H9 (cell line): ENCODE results near the gene CD79B. TPM values are rescaled to one million over a fixed set of nuclear protein-coding genes. Genes with fewer than 3 reads are reported as not detected.
"Not testable (repeated sequence)": the region's sequence is repeated elsewhere in the genome, so short reads cannot be mapped to it uniquely, and the experiment has no call there.

Experiments used
- DNase-seq: peaks from one replicate; pipeline ENCODE4 v3.0.0-alpha.2; 2017
- H2AFZ ChIP-seq: one replicate; pipeline ENCODE4 v1.6.1; 2013; ENCODE audit warnings: mild to moderate bottlenecking, low read length, control low read depth, moderate library complexity
- H2AK5ac ChIP-seq: 2 replicates; pipeline ENCODE4 v1.6.1; 2013; ENCODE audit warnings: low read length, control low read depth, mixed read lengths; ENCODE audit not compliant: insufficient read length
- H2BK120ac ChIP-seq: one replicate; pipeline ENCODE4 v1.6.1; 2013; ENCODE audit warnings: low read depth, mild to moderate bottlenecking, low read length, control low read depth, inconsistent platforms; ENCODE audit not compliant: poor library complexity, severe bottlenecking
- H2BK12ac ChIP-seq: 2 replicates; pipeline ENCODE4 v1.6.1; 2013; ENCODE audit warnings: low read length, control low read depth, mixed read lengths, low read depth; ENCODE audit not compliant: insufficient read length
- H2BK15ac ChIP-seq: 2 replicates; pipeline ENCODE4 v1.6.1; 2013; ENCODE audit warnings: low read depth, low read length, control low read depth
- H2BK20ac ChIP-seq: one replicate; pipeline ENCODE4 v1.6.1; 2013; ENCODE audit warnings: low read depth, mild to moderate bottlenecking, low read length, control low read depth, inconsistent platforms; ENCODE audit not compliant: poor library complexity, severe bottlenecking
- H2BK5ac ChIP-seq: 2 replicates; pipeline ENCODE4 v1.6.1; 2013; ENCODE audit warnings: low read length, control low read depth, mixed read lengths; ENCODE audit not compliant: insufficient read length
- H3K14ac ChIP-seq: 2 replicates; pipeline ENCODE4 v1.6.1; 2013; ENCODE audit warnings: low read length, control low read depth; ENCODE audit not compliant: insufficient read depth
- H3K18ac ChIP-seq: 2 replicates; pipeline ENCODE4 v1.6.1; 2013; ENCODE audit warnings: low read depth, mild to moderate bottlenecking, mixed read lengths, low read length, control low read depth; ENCODE audit not compliant: insufficient read length
- H3K23ac ChIP-seq: 2 replicates; pipeline ENCODE4 v1.6.1; 2013; ENCODE audit warnings: low read length, control low read depth, mixed read lengths, low read depth; ENCODE audit not compliant: insufficient read length
- H3K23me2 ChIP-seq: 2 replicates; pipeline ENCODE4 v1.6.1; 2013; ENCODE audit warnings: low read depth, mild to moderate bottlenecking, mixed read lengths, low read length, control low read depth; ENCODE audit not compliant: insufficient read length, poor library complexity, severe bottlenecking
- H3K27ac ChIP-seq: 2 replicates; pipeline ENCODE4 v1.5.1; 2013; ENCODE audit warnings: low read length, control low read depth, mixed read lengths, low read depth; ENCODE audit not compliant: insufficient read length
- H3K27me3 ChIP-seq: 2 replicates; pipeline ENCODE4 v1.6.1; 2013; ENCODE audit warnings: low read length, control low read depth, inconsistent platforms; ENCODE audit not compliant: insufficient read depth
- H3K4ac ChIP-seq: 2 replicates; pipeline ENCODE4 v1.6.1; 2013; ENCODE audit warnings: low read depth, mild to moderate bottlenecking, control low read depth, inconsistent platforms, low read length, moderate library complexity
- H3K4me1 ChIP-seq: 2 replicates; pipeline ENCODE4 v1.6.1; 2013; ENCODE audit warnings: low read length, control low read depth, inconsistent platforms; ENCODE audit not compliant: insufficient read depth
- H3K4me2 ChIP-seq: 2 replicates; pipeline ENCODE4 v1.6.1; 2013; ENCODE audit warnings: low read length, control low read depth, mixed read lengths; ENCODE audit not compliant: insufficient read length, insufficient read depth
- H3K56ac ChIP-seq: 2 replicates; pipeline ENCODE4 v1.6.1; 2013; ENCODE audit warnings: low read depth, mild to moderate bottlenecking, mixed read lengths, low read length, control low read depth; ENCODE audit not compliant: insufficient read length
- H3K79me1 ChIP-seq: 2 replicates; pipeline ENCODE4 v1.6.1; 2013; ENCODE audit warnings: low read depth, mild to moderate bottlenecking, moderate library complexity, low read length, control low read depth, inconsistent platforms; ENCODE audit not compliant: insufficient read depth, poor library complexity, severe bottlenecking
- H3K79me2 ChIP-seq: 2 replicates; pipeline ENCODE4 v1.6.1; 2013; ENCODE audit warnings: low read length, control low read depth, inconsistent platforms; ENCODE audit not compliant: insufficient read depth
- H3K9ac ChIP-seq: 2 replicates; pipeline ENCODE4 v1.6.1; 2013; ENCODE audit warnings: low read length, control low read depth, mixed read lengths; ENCODE audit not compliant: insufficient read length; ENCODE audit errors: extremely low read depth
- H3K9me3 ChIP-seq: one replicate; pipeline ENCODE4 v1.6.1; 2013; ENCODE audit warnings: low read depth, low read length, inconsistent platforms; ENCODE audit not compliant: control insufficient read depth
- H3T11ph ChIP-seq: one replicate; pipeline ENCODE4 v1.6.1; 2013; ENCODE audit warnings: mild to moderate bottlenecking, low read length, control low read depth, inconsistent platforms
- H4K20me1 ChIP-seq: one replicate; pipeline ENCODE4 v1.6.1; 2013; ENCODE audit not compliant: control insufficient read depth, insufficient read length, insufficient read depth
- H4K5ac ChIP-seq: 2 replicates; pipeline ENCODE4 v1.6.1; 2013; ENCODE audit warnings: low read depth, mild to moderate bottlenecking, mixed read lengths, low read length, control low read depth; ENCODE audit not compliant: insufficient read length
- H4K8ac ChIP-seq: replicated peaks from 2 replicates; pipeline ENCODE4 v1.6.1; 2013; ENCODE audit warnings: low read length, control low read depth, mixed read lengths, low read depth; ENCODE audit not compliant: insufficient read length
- H4K91ac ChIP-seq: 2 replicates; pipeline ENCODE4 v1.6.1; 2013; ENCODE audit warnings: low read depth, mild to moderate bottlenecking, moderate library complexity, mixed read lengths, low read length, control low read depth; ENCODE audit not compliant: insufficient read length
- H3K27ac Mint-ChIP-seq, 3 experiments: 2 replicates in 2 of 3; 3 replicates in 1 of 3; pipeline ENCODE4 v1.8.0; 2020 to 2021; ENCODE audit warnings: mixed read lengths in 3 of 3, mild to moderate bottlenecking in 1 of 3, moderate library complexity in 1 of 3
- H3K27me3 Mint-ChIP-seq: 2 replicates; pipeline ENCODE4 v1.8.0; 2021; ENCODE audit warnings: low read depth, mild to moderate bottlenecking, moderate library complexity, mixed read lengths
- H3K36me3 Mint-ChIP-seq, 3 experiments: 2 replicates in 2 of 3; 3 replicates in 1 of 3; pipeline ENCODE4 v1.8.0; 2020 to 2021; ENCODE audit warnings: low read depth in 3 of 3, mixed read lengths in 3 of 3; ENCODE audit not compliant: insufficient read depth in 1 of 3
- H3K4me1 Mint-ChIP-seq, 2 experiments: 2 replicates each; pipeline ENCODE4 v1.8.0; 2020; ENCODE audit warnings: mixed read lengths in 2 of 2
- H3K4me3 Mint-ChIP-seq, 2 experiments: 2 replicates in 1 of 2; 3 replicates in 1 of 2; pipeline ENCODE4 v1.8.0; 2020 to 2021; ENCODE audit warnings: mild to moderate bottlenecking in 2 of 2, mixed read lengths in 2 of 2, moderate library complexity in 1 of 2
- H3K9me3 Mint-ChIP-seq, 2 experiments: 2 replicates in 1 of 2; 3 replicates in 1 of 2; pipeline ENCODE4 v1.8.0; 2020; ENCODE audit warnings: mild to moderate bottlenecking in 2 of 2, mixed read lengths in 2 of 2, moderate library complexity in 1 of 2
- WGBS: extraction: QIAGEN DNeasy Blood & Tissue Kit; methylation state at CpG from one replicate; pipeline ENCODE4 v1.1.7; 2013; ENCODE audit warnings: missing lambda C conversion rate, low lambda C conversion rate, mixed read lengths; ENCODE audit not compliant: insufficient read length; ENCODE audit errors: extremely low coverage; 5-methylcytosine and 5-hydroxymethylcytosine counted together
- total RNA-seq: library from RNA; stranded (reverse); gene quantifications from 2 replicates; pipeline ENCODE4 v1.2.1, GENCODE V29; 2021
- TF ChIP-seq, protein P1 (sequence below): fragments of 200-600 bp; sonication (generic); conservative IDR thresholded peaks from 3 replicates; pipeline ENCODE4 v1.8.0; 2021; ENCODE audit warnings: antibody characterized with exemption, mild to moderate bottlenecking

CD79B gene
- total RNA-seq, 1 experiment from 2014 or later = 0.96 TPM

GRCh38 chr17:63903787-63904201 is 28.3 kb downstream of the CD79B start:
- H3K27me3 ChIP-seq, H2BK15ac ChIP-seq, H3K23ac ChIP-seq, H4K20me1 ChIP-seq, H3K27ac Mint-ChIP-seq, H3K4me1 Mint-ChIP-seq, H4K8ac ChIP-seq, H3K9ac ChIP-seq, H2AFZ ChIP-seq, H4K91ac ChIP-seq, H3K4me3 Mint-ChIP-seq, H3K9me3 ChIP-seq, H3K18ac ChIP-seq, DNase-seq, H2AK5ac ChIP-seq, H3K9me3 Mint-ChIP-seq, H2BK20ac ChIP-seq, H3K14ac ChIP-seq, H3K4me1 ChIP-seq, H2BK5ac ChIP-seq, H3K27ac ChIP-seq, H3K56ac ChIP-seq, H3K4ac ChIP-seq, H3K4me2 ChIP-seq, H3K36me3 Mint-ChIP-seq, H4K5ac ChIP-seq, H2BK120ac ChIP-seq, H2BK12ac ChIP-seq, H3K79me2 ChIP-seq, H3K79me1 ChIP-seq, H3K23me2 ChIP-seq, H3T11ph ChIP-seq: not testable (repeated sequence)
- TF ChIP-seq, protein P1, sequence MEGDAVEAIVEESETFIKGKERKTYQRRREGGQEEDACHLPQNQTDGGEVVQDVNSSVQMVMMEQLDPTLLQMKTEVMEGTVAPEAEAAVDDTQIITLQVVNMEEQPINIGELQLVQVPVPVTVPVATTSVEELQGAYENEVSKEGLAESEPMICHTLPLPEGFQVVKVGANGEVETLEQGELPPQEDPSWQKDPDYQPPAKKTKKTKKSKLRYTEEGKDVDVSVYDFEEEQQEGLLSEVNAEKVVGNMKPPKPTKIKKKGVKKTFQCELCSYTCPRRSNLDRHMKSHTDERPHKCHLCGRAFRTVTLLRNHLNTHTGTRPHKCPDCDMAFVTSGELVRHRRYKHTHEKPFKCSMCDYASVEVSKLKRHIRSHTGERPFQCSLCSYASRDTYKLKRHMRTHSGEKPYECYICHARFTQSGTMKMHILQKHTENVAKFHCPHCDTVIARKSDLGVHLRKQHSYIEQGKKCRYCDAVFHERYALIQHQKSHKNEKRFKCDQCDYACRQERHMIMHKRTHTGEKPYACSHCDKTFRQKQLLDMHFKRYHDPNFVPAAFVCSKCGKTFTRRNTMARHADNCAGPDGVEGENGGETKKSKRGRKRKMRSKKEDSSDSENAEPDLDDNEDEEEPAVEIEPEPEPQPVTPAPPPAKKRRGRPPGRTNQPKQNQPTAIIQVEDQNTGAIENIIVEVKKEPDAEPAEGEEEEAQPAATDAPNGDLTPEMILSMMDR = peak; percentile 68
- peaks cover 12% of the 10 kb centered on the region for H3K27me3 Mint-ChIP-seq
- WGBS = no CpG with 5 or more reads among the region's 5 CpGs

- H3K23ac ChIP-seq, H3K4ac ChIP-seq, H2BK5ac ChIP-seq, H4K20me1 ChIP-seq, H3K56ac ChIP-seq, H2AFZ ChIP-seq, H3K27me3 ChIP-seq, H3K4me1 ChIP-seq, DNase-seq, H3K27ac ChIP-seq, H3T11ph ChIP-seq, H3K36me3 Mint-ChIP-seq, H3K79me2 ChIP-seq, H3K18ac ChIP-seq, H3K79me1 ChIP-seq, H3K4me1 Mint-ChIP-seq, H3K4me3 Mint-ChIP-seq, H3K27ac Mint-ChIP-seq, H2AK5ac ChIP-seq, H2BK120ac ChIP-seq, H3K4me2 ChIP-seq, H3K23me2 ChIP-seq, H4K8ac ChIP-seq, H3K9me3 Mint-ChIP-seq, H3K14ac ChIP-seq, H4K91ac ChIP-seq, H4K5ac ChIP-seq, H3K9me3 ChIP-seq, H2BK20ac ChIP-seq, H3K9ac ChIP-seq, H2BK12ac ChIP-seq, H2BK15ac ChIP-seq: not testable (repeated sequence)
- WGBS = no CpG with 5 or more reads among the region's 2 CpGs
- H3K27me3 Mint-ChIP-seq = peaks cover 14% of the 10 kb centered on the region
These were observed 30.2 kb downstream of the CD79B start for GRCh38 chr17:63901971-63902370.
